IgD-negative memory B cell (primary cell): Measurements from ENCODE around the gene ACADL. TPM values are rescaled to one million over a fixed set of nuclear protein-coding genes. Genes with fewer than 3 reads are reported as not detected.
"Not testable (repeated sequence)": the region's sequence is repeated elsewhere in the genome, so short reads cannot be mapped to it uniquely, and the experiment has no call there.

Experiments used
- H3K27ac Mint-ChIP-seq, 3 donors: one replicate each; pipeline ENCODE4 v1.8.0; 2020 to 2022; ENCODE audit warnings: mild to moderate bottlenecking in 3 of 3, mixed read lengths in 3 of 3, moderate library complexity in 1 of 3
- H3K27me3 Mint-ChIP-seq: one replicate; pipeline ENCODE4 v1.8.0; 2021; ENCODE audit warnings: mixed read lengths
- H3K36me3 Mint-ChIP-seq: one replicate; pipeline ENCODE4 v1.8.0; 2020; ENCODE audit warnings: mild to moderate bottlenecking, mixed read lengths
- H3K4me1 Mint-ChIP-seq, 3 donors: one replicate each; pipeline ENCODE4 v1.8.0; 2020 to 2022; ENCODE audit warnings: mixed read lengths in 3 of 3, mild to moderate bottlenecking in 1 of 3
- H3K4me3 Mint-ChIP-seq, 4 donors: one replicate each; pipeline ENCODE4 v1.8.0; 2020 to 2022; ENCODE audit warnings: mild to moderate bottlenecking in 4 of 4, mixed read lengths in 4 of 4, moderate library complexity in 3 of 4
- H3K9me3 Mint-ChIP-seq, 3 donors: one replicate each; pipeline ENCODE4 v1.8.0; 2020 to 2021; ENCODE audit warnings: mixed read lengths in 3 of 3, mild to moderate bottlenecking in 1 of 3
- polyA plus RNA-seq: library from polyadenylated mRNA; unstranded; fragments of 300-500 nt; fragmentation: Illumina TruSeq; gene quantifications from one replicate; pipeline ENCODE4 v1.2.3, GENCODE V29; 2021

The ACADL gene
- polyA plus RNA-seq, 1 donor from 2014 or later: not detected

DNA sequence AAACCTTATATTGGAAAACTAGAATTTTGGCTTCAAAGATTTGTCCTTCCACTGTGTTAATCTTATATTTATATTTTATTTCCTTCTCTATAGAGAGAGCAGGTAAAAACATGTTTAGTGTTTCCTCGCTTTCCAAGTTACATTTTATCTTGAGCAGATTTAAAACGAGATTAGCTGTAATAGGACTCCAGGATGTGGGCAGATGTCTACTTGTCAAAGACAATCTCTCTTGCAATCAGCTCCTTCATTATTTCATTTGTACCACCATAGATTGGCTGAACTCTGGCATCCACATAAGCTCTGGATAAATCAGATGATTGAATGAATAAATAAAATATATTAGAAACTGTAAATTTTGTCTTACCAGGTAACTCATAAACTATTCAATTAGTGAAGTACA lies 36.5 kb downstream of the ACADL start:
- no peak overlapping the region for H3K4me3 Mint-ChIP-seq
- H3K27me3 Mint-ChIP-seq: peaks cover 7% of the 10 kb centered on the region
- H3K4me1 Mint-ChIP-seq: no peaks in the 10 kb centered on the region
- H3K36me3 Mint-ChIP-seq: no peaks in the 10 kb centered on the region
- peaks cover 13 to 22% (median 17%) of the 10 kb centered on the region in 3 donors for H3K9me3 Mint-ChIP-seq
- H3K27ac Mint-ChIP-seq: no peak overlapping the region

DNA sequence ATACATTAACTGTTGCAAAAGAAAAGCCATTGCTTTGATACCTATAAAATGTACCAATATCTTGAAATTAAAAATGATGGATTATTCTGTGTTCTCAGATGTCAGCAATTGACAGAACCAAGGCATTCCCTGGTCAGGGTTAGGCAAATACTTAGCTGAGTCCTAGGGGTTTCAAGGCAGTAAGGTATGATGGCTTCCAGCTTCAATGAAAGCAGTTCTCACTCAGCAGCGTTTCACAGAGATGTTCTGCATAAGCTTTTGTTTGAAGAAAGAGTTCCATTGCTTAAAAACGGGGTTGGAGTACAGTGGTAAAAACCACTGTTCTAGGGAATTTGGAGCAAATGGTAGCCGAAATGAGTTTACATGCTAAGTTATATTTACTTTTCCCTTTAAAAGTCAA lies 37.1 kb downstream of the ACADL start:
- H3K27me3 Mint-ChIP-seq: peaks cover 7% of the 10 kb centered on the region
- H3K9me3 Mint-ChIP-seq: peaks cover 13 to 27% (median 19%) of the 10 kb centered on the region in 3 donors
- no peak overlapping the region for H3K4me3 Mint-ChIP-seq
- H3K36me3 Mint-ChIP-seq: no peaks in the 10 kb centered on the region
- H3K4me1 Mint-ChIP-seq: no peaks in the 10 kb centered on the region
- no peak overlapping the region for H3K27ac Mint-ChIP-seq

- not testable (repeated sequence) for H3K4me3 Mint-ChIP-seq, H3K4me1 Mint-ChIP-seq, H3K27ac Mint-ChIP-seq, H3K36me3 Mint-ChIP-seq
- Mint-ChIP-seq H3K27me3 (peaks cover 16% of the 10 kb centered on the region), H3K9me3 (peaks cover 13 to 27% (median 19%) of the 10 kb centered on the region in 3 donors)
Measured at GRCh38 chr2:210183936-210184335, 41.3 kb downstream of the ACADL start.

- Mint-ChIP-seq H3K27me3 (peaks cover 16% of the 10 kb centered on the region), H3K9me3 (peaks cover 13 to 27% (median 21%) of the 10 kb centered on the region in 3 donors)
- H3K4me3 Mint-ChIP-seq, H3K4me1 Mint-ChIP-seq, H3K36me3 Mint-ChIP-seq, H3K27ac Mint-ChIP-seq: not testable (repeated sequence)
Measured at GRCh38 chr2:210181606-210182088, 43.6 kb downstream of the ACADL start.

DNA sequence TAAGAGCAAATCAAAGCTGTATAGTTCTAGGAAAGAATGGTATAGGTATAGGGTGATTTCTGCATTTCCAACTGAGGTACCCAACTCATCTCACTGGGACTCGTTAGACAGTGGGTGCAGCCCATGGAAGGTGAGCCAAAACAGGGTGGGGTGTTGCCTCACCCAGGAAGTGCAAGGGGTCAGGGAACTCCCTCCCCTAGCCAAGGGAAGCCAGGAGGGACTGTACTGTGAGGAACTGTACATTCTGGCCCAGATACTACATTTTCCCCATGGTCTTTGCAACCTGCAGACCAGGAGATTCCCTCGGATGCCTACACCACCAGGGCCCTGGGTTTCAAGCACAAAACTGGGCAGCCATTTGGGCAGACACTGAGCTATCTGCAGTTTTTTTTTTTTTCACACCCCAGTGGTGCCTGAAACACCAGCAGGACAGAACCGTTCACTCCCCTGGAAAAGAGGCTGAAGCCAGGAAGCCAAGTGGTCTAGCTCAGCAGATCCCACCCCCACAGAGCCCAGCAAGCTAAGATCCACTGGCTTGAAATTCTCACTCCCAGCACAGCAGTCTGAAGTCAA lies 44.1 kb downstream of the ACADL start:
- H3K9me3 Mint-ChIP-seq: peaks cover 13 to 25% (median 16%) of the 10 kb centered on the region in 3 donors
- H3K27me3 Mint-ChIP-seq: peaks cover 15% of the 10 kb centered on the region
- not testable (repeated sequence) for H3K4me3 Mint-ChIP-seq, H3K27ac Mint-ChIP-seq, H3K4me1 Mint-ChIP-seq, H3K36me3 Mint-ChIP-seq

DNA sequence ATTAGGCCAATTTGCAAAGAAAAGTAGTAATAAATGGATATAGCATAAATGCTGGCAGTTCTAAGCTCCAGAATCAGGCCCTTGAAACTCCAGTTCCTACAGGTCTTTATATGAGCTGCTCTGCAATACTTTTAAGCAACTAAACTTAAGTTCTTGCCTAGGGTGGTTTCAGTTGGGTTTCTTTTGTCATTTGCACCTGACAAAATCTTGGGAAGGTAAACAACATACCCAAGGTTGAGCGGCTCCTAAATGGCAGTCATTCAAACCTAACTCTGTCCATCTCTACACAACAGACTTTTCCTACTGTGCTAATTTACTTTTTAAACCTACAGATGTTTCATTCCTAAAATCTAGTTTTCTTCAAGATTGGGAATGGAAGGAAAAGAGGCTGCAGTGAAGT lies 44.8 kb downstream of the ACADL start:
- Mint-ChIP-seq H3K27me3 (peaks cover 13% of the 10 kb centered on the region), H3K27ac (no peak overlapping the region), H3K9me3 (peaks cover 13 to 19% (median 15%) of the 10 kb centered on the region in 3 donors), H3K4me3 (no peak overlapping the region), H3K4me1 (peaks cover 0 to 1% (median 0%) of the 10 kb centered on the region in 3 donors), H3K36me3 (peaks cover 1% of the 10 kb centered on the region)

- H3K4me1 Mint-ChIP-seq: peaks cover 0 to 1% (median 0%) of the 10 kb centered on the region in 3 donors
- no peak overlapping the region for H3K27ac Mint-ChIP-seq
- H3K4me3 Mint-ChIP-seq: no peak overlapping the region
- H3K9me3 Mint-ChIP-seq: peaks cover 7 to 12% (median 12%) of the 10 kb centered on the region in 3 donors
- H3K36me3 Mint-ChIP-seq: peaks cover 1% of the 10 kb centered on the region
- peaks cover 13% of the 10 kb centered on the region for H3K27me3 Mint-ChIP-seq
Measured at GRCh38 chr2:210179351-210179990, 45.8 kb downstream of the ACADL start.

GRCh38 chr2:210177769-210178168 lies 47.5 kb downstream of the ACADL start:
- Mint-ChIP-seq H3K36me3 (peaks cover 2% of the 10 kb centered on the region), H3K9me3 (peaks cover 0 to 4% (median 0%) of the 10 kb centered on the region in 3 donors), H3K27ac (no peak overlapping the region)

DNA sequence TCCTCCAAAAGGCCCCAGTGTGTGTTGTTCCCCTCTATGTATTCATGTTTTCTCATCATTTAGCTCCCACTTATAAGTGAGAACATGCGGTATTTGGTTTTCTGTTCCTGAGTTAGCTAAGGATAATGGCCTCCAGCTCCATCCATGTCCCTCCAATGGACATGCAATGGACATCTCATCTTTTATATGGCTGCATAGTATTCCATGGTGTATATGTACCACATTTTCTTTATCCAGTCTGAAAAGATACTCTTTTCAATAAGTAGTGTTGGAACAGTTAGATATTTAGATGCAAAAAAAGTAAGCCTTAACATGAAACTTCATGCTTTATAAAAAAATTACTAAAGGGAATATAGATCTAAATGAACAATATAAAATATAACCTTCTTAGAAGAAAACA lies 48.1 kb downstream of the ACADL start:
- H3K36me3 Mint-ChIP-seq, H3K27ac Mint-ChIP-seq, H3K4me3 Mint-ChIP-seq, H3K4me1 Mint-ChIP-seq, H3K9me3 Mint-ChIP-seq: not testable (repeated sequence)
- H3K27me3 Mint-ChIP-seq: peaks cover 13% of the 10 kb centered on the region

More at GRCh38 chr2:210177769-210178168, 47.5 kb downstream of the ACADL start:
- Mint-ChIP-seq H3K4me1 (peaks cover 0 to 1% (median 0%) of the 10 kb centered on the region in 3 donors), H3K4me3 (no peak overlapping the region), H3K27me3 (peaks cover 13% of the 10 kb centered on the region)

- H3K36me3 Mint-ChIP-seq: peaks cover 5% of the 10 kb centered on the region
- H3K9me3 Mint-ChIP-seq: peaks cover 0 to 4% (median 0%) of the 10 kb centered on the region in 3 donors
- peaks cover 10% of the 10 kb centered on the region for H3K27me3 Mint-ChIP-seq
- H3K4me3 Mint-ChIP-seq: peak overlapping the region in 1 of 4 donors; percentile 26
- peaks cover 8 to 19% (median 11%) of the 10 kb centered on the region in 3 donors for H3K4me1 Mint-ChIP-seq
- no peak overlapping the region for H3K27ac Mint-ChIP-seq
Measured at GRCh38 chr2:210174086-210174485, 51.2 kb downstream of the ACADL start.

- peaks cover 5% of the 10 kb centered on the region for H3K36me3 Mint-ChIP-seq
- H3K27ac Mint-ChIP-seq: peak overlapping the region; percentile 89 to 96 (median 94)
- H3K9me3 Mint-ChIP-seq: peaks cover 0 to 4% (median 0%) of the 10 kb centered on the region in 3 donors
- H3K27me3 Mint-ChIP-seq: peaks cover 6% of the 10 kb centered on the region
- peaks cover 8 to 19% (median 14%) of the 10 kb centered on the region in 3 donors for H3K4me1 Mint-ChIP-seq
- H3K4me3 Mint-ChIP-seq: peak overlapping the region; percentile 87 to 98 (median 95)
Measured at GRCh38 chr2:210172219-210172575, 53.0 kb downstream of the ACADL start.

DNA sequence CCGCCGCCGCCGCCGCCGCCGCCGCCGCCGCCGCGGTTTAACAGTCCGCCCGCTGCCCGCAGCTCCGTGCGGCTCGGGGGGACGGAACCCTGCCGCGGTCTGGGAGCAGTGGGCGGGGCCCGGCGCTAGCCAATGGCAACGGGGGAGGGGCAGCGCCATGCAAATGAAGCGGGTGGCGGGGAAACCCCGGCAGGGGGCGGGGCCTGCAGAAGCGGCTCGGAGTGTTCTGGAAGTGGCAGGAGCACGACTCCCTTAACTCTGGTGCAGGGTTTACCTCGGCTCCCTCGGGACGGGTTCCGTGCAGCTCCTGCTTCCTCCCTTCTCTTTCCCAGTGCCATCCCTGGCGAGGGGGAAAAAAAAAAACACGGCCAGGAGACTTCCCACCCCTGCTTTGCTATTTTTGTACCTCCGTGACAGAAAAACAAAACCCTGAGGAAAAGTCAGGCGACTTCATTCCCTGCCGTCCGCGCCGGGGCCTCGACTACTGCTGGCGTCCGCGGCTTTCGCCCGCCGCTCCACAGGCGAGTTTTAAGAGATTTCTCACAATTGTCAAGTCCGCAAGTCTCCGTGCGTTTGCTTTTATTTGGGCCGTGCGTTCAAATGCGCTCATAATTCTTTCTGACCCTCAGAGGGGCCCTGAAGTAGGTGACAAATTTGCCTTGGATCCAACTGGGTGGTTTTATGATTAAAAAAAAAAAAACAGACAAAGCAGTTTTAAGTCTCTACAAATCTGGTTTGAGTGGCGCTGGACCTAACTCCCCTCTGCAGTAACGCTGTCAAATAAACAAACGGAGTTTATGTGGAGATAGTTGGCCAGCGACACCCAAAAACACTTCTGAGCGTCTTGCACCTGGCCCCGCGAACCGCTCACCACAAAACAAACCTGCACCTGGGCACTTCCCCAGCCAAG lies 53.7 kb downstream of the ACADL start, which contains the start of gene KANSL1L:
Gene KANSL1L (minus strand): TSS at position 101 of the 910 bp plus-strand sequence. CDS start 16,827 bp downstream, outside the sequence.
- peaks cover 6% of the 10 kb centered on the region for H3K27me3 Mint-ChIP-seq
- no peaks in the 10 kb centered on the region for H3K9me3 Mint-ChIP-seq
- H3K36me3 Mint-ChIP-seq: peaks cover 5% of the 10 kb centered on the region
- H3K4me1 Mint-ChIP-seq: peaks cover 8 to 20% (median 14%) of the 10 kb centered on the region in 3 donors
- H3K27ac Mint-ChIP-seq: peak within 1 kb of the TSS; percentile 95 to 96 (median 95)
- H3K4me3 Mint-ChIP-seq: peak within 1 kb of the TSS; percentile 95 to 99 (median 98)

- H3K27me3 Mint-ChIP-seq: peaks cover 6% of the 10 kb centered on the region
- peaks cover 8 to 25% (median 14%) of the 10 kb centered on the region in 3 donors for H3K4me1 Mint-ChIP-seq
- H3K27ac Mint-ChIP-seq: peak overlapping the region; percentile 95 to 96 (median 95)
- peaks cover 4% of the 10 kb centered on the region for H3K36me3 Mint-ChIP-seq
- H3K4me3 Mint-ChIP-seq: peak overlapping the region; percentile 95 to 99 (median 98)
- H3K9me3 Mint-ChIP-seq: no peaks in the 10 kb centered on the region
Measured at GRCh38 chr2:210170446-210171303, 54.6 kb downstream of the ACADL start.

- no peaks in the 10 kb centered on the region for H3K9me3 Mint-ChIP-seq
- peaks cover 6% of the 10 kb centered on the region for H3K27me3 Mint-ChIP-seq
- peaks cover 8 to 25% (median 14%) of the 10 kb centered on the region in 3 donors for H3K4me1 Mint-ChIP-seq
- H3K36me3 Mint-ChIP-seq: peaks cover 4% of the 10 kb centered on the region
- peak overlapping the region; percentile 95 to 99 (median 98) for H3K4me3 Mint-ChIP-seq
- H3K27ac Mint-ChIP-seq: peak overlapping the region; percentile 95 to 96 (median 95)
Measured at GRCh38 chr2:210170196-210170445, 55.1 kb downstream of the ACADL start.
